Esophagus muscularis mucosa (tissue), 3 donors: ENCODE results near the gene B9D1.

Source experiments
- CTCF ChIP-seq, 3 experiments: fragments of 200-600 bp in 2 of 3; fragments of 450-650 bp in 1 of 3; sonication (generic) in 2 of 3; IDR thresholded peaks; one replicate each; pipeline ENCODE4 v1.5.1; 2017 to 2019; ENCODE audit warnings: antibody characterized with exemption in 3 of 3, mild to moderate bottlenecking in 2 of 3, moderate library complexity in 1 of 3
- POLR2AphosphoS5 ChIP-seq, 2 donors: sonication (generic); formaldehyde crosslinking; IDR thresholded peaks; one replicate each; pipeline ENCODE4 v1.6.1; 2017; ENCODE audit warnings: antibody characterized with exemption in 2 of 2

GRCh38 chr17:19364699-19365498 is 2.4 kb upstream of the B9D1 start:
- TF ChIP-seq CTCF (IDR thresholded peaks at IDR 0.05) (no peak), POLR2AphosphoS5 (IDR thresholded peaks at IDR 0.05) (no peak)
